ENCODE measurements around the gene SGCD. TPM values are rescaled to one million over a fixed set of nuclear protein-coding genes. Genes with fewer than 3 reads are reported as not detected.

SGCD gene
- total RNA-seq, 8 experiments from 2014 or later = 0.29 to 56.2 (median 7.9) TPM

- H3K4me1 ChIP-seq (replicated peaks in 1 of 2) = no peaks in the 10 kb centered on the region
- no peak overlapping the region for H3K27ac ChIP-seq
- H3K4me3 ChIP-seq = no peak overlapping the region
- WGBS, 10 experiments = 50 to 100% (median 81%) methylated on average over 1 to 3 of the region's 4 CpGs; no CpG with 5 or more reads in 7 of the 10 experiments
- in situ Hi-C loops (cut with MboI; ENCODE audit: low pct_unique_long_range_greater_than_20kb in 2 of 9, low sequenced_read_pairs in 9 of 9, unreplicated experiment in 9 of 9) = no loop called here
- no peak for ATAC-seq (replicated peaks in 6 of 8)
Observed at GRCh38 chr5:156515803-156516360, 188.9 kb downstream of the SGCD start.

- Histone ChIP-seq H3K4me3 (no peak overlapping the region), H3K4me1 (replicated peaks in 1 of 2) (no peaks in the 10 kb centered on the region), H3K27ac (no peak overlapping the region)
- in situ Hi-C loops (cut with MboI; ENCODE audit: low pct_unique_long_range_greater_than_20kb in 2 of 9, low sequenced_read_pairs in 9 of 9, unreplicated experiment in 9 of 9) = no loop called here
- ATAC-seq (replicated peaks in 6 of 8) = peak in 1 of 8 experiments; percentile 25
- 49 to 94% (median 77%) methylated on average over 1 to 5 of the region's 5 CpGs; no CpG with 5 or more reads in 2 of the 10 experiments for WGBS, 10 experiments
Observed at GRCh38 chr5:156522651-156523529, 195.9 kb downstream of the SGCD start.

GRCh38 chr5:156523607-156524006 is 196.6 kb downstream of the SGCD start:
- no peak for ATAC-seq (replicated peaks in 6 of 8)

GRCh38 chr5:156526081-156526925 is 199.3 kb downstream of the SGCD start:
- Histone ChIP-seq H3K27ac (no peak overlapping the region), H3K4me3 (no peak overlapping the region), H3K4me1 (replicated peaks in 1 of 2) (no peaks in the 10 kb centered on the region)
- ATAC-seq (replicated peaks in 6 of 8) = no peak
- WGBS, 10 experiments = 8 to 92% (median 87%) methylated on average over 2 to 9 of the region's 9 CpGs
- in situ Hi-C loops (cut with MboI; ENCODE audit: low pct_unique_long_range_greater_than_20kb in 2 of 9, low sequenced_read_pairs in 9 of 9, unreplicated experiment in 9 of 9) = no loop called here

More at GRCh38 chr5:156523607-156524006, 196.6 kb downstream of the SGCD start:
- 50 to 100% (median 84%) methylated on average over 1 to 3 of the region's 3 CpGs for WGBS, 10 experiments
- Histone ChIP-seq H3K27ac (no peak overlapping the region), H3K4me3 (no peak overlapping the region), H3K4me1 (replicated peaks in 1 of 2) (no peaks in the 10 kb centered on the region)
- in situ Hi-C loops (cut with MboI; ENCODE audit: low pct_unique_long_range_greater_than_20kb in 2 of 9, low sequenced_read_pairs in 9 of 9, unreplicated experiment in 9 of 9) = no loop called here

GRCh38 chr5:156527611-156528010 is 200.6 kb downstream of the SGCD start:
- no peaks in the 10 kb centered on the region for H3K4me1 ChIP-seq (replicated peaks in 1 of 2)
- H3K27ac ChIP-seq = no peak overlapping the region
- ATAC-seq (replicated peaks in 6 of 8) = no peak
- in situ Hi-C loops (cut with MboI; ENCODE audit: low pct_unique_long_range_greater_than_20kb in 2 of 9, low sequenced_read_pairs in 9 of 9, unreplicated experiment in 9 of 9) = no loop called here
- H3K4me3 ChIP-seq = no peak overlapping the region
- WGBS, 10 experiments = 0 to 100% (median 68%) methylated on average over 1 to 2 of the region's 2 CpGs

- Histone ChIP-seq H3K27ac (no peak overlapping the region), H3K4me1 (replicated peaks in 1 of 2) (no peaks in the 10 kb centered on the region), H3K4me3 (no peak overlapping the region)
- peak in 1 of 8 experiments; percentile 62 for ATAC-seq (replicated peaks in 6 of 8)
- 83 to 100% (median 96%) methylated on average over 1 of the region's 1 CpG; no CpG with 5 or more reads in 6 of the 10 experiments for WGBS, 10 experiments
- in situ Hi-C loops (cut with MboI; ENCODE audit: low pct_unique_long_range_greater_than_20kb in 2 of 9, low sequenced_read_pairs in 9 of 9, unreplicated experiment in 9 of 9) = no loop called here
Observed at GRCh38 chr5:156528673-156529072, 201.7 kb downstream of the SGCD start.

- 82 to 100% (median 89%) methylated on average over 1 of the region's 1 CpG; no CpG with 5 or more reads in 2 of the 10 experiments for WGBS, 10 experiments
- no peak overlapping the region for H3K4me3 ChIP-seq
- in situ Hi-C loops (cut with MboI; ENCODE audit: low pct_unique_long_range_greater_than_20kb in 2 of 9, low sequenced_read_pairs in 9 of 9, unreplicated experiment in 9 of 9) = no loop called here
- no peak overlapping the region for H3K27ac ChIP-seq
- H3K4me1 ChIP-seq (replicated peaks in 1 of 2) = no peaks in the 10 kb centered on the region
- peak in 1 of 8 experiments; percentile 24 for ATAC-seq (replicated peaks in 6 of 8)
Observed at GRCh38 chr5:156529892-156530291, 202.9 kb downstream of the SGCD start.

GRCh38 chr5:156531199-156531598 is 204.2 kb downstream of the SGCD start:
- 83 to 100% (median 92%) methylated on average over 1 to 2 of the region's 2 CpGs; no CpG with 5 or more reads in 4 of the 10 experiments for WGBS, 10 experiments
- no peak overlapping the region for H3K4me3 ChIP-seq
- no peak overlapping the region for H3K27ac ChIP-seq
- no peaks in the 10 kb centered on the region for H3K4me1 ChIP-seq (replicated peaks in 1 of 2)
- ATAC-seq (replicated peaks in 6 of 8) = no peak
- in situ Hi-C loops (cut with MboI; ENCODE audit: low pct_unique_long_range_greater_than_20kb in 2 of 9, low sequenced_read_pairs in 9 of 9, unreplicated experiment in 9 of 9) = no loop called here

- ATAC-seq (replicated peaks in 6 of 8) = no peak
- Histone ChIP-seq H3K4me3 (no peak overlapping the region), H3K4me1 (replicated peaks in 1 of 2) (no peaks in the 10 kb centered on the region), H3K27ac (no peak overlapping the region)
- WGBS, 10 experiments = 70 to 100% (median 97%) methylated on average over 1 to 4 of the region's 4 CpGs; no CpG with 5 or more reads in 1 of the 10 experiments
- in situ Hi-C loops (cut with MboI; ENCODE audit: low pct_unique_long_range_greater_than_20kb in 2 of 9, low sequenced_read_pairs in 9 of 9, unreplicated experiment in 9 of 9) = no loop called here
Observed at GRCh38 chr5:156532921-156533320, 206.0 kb downstream of the SGCD start.

GRCh38 chr5:156534085-156534484 is 207.1 kb downstream of the SGCD start:
- no peaks in the 10 kb centered on the region for H3K4me1 ChIP-seq (replicated peaks in 1 of 2)
- no peak overlapping the region for H3K4me3 ChIP-seq
- no peak overlapping the region for H3K27ac ChIP-seq
- in situ Hi-C loops (cut with MboI; ENCODE audit: low pct_unique_long_range_greater_than_20kb in 2 of 9, low sequenced_read_pairs in 9 of 9, unreplicated experiment in 9 of 9) = no loop called here
- 14 to 100% (median 80%) methylated on average over 1 to 2 of the region's 2 CpGs; no CpG with 5 or more reads in 1 of the 10 experiments for WGBS, 10 experiments
- peak in 2 of 8 experiments; percentile 67 to 82 for ATAC-seq (replicated peaks in 6 of 8)

- in situ Hi-C loops (cut with MboI; ENCODE audit: low pct_unique_long_range_greater_than_20kb in 2 of 9, low sequenced_read_pairs in 9 of 9, unreplicated experiment in 9 of 9) = no loop called here
- WGBS, 10 experiments = 14 to 93% (median 78%) methylated on average over 1 to 2 of the region's 2 CpGs; no CpG with 5 or more reads in 3 of the 10 experiments
- no peak overlapping the region for H3K27ac ChIP-seq
- H3K4me1 ChIP-seq (replicated peaks in 1 of 2) = no peaks in the 10 kb centered on the region
- no peak for ATAC-seq (replicated peaks in 6 of 8)
- H3K4me3 ChIP-seq = no peak overlapping the region
Observed at GRCh38 chr5:156534906-156535485, 208.0 kb downstream of the SGCD start.

GRCh38 chr5:156540491-156540890 is 213.5 kb downstream of the SGCD start:
- Histone ChIP-seq H3K4me3 (no peak overlapping the region), H3K4me1 (replicated peaks in 1 of 2) (peaks cover 0 to 12% of the 10 kb centered on the region in 2 donors), H3K27ac (no peak overlapping the region)
- 45 to 100% (median 62%) methylated on average over 1 to 3 of the region's 3 CpGs; no CpG with 5 or more reads in 1 of the 10 experiments for WGBS, 10 experiments
- no peak for ATAC-seq (replicated peaks in 6 of 8)
- in situ Hi-C loops (cut with MboI; ENCODE audit: low pct_unique_long_range_greater_than_20kb in 2 of 9, low sequenced_read_pairs in 9 of 9, unreplicated experiment in 9 of 9) = no loop called here

Measured in motor neuron (in vitro differentiated cells).